Fibroblast of the aortic adventitia (primary cell): ENCODE data around the gene ISOC1. TPM values are rescaled to one million over a fixed set of nuclear protein-coding genes. Genes with fewer than 3 reads are reported as not detected.

Source experiments
- DNase-seq: peaks from one replicate; pipeline ENCODE4 v3.0.0-alpha.2; 2010; ENCODE audit warnings: low read depth
- H3K4me3 ChIP-seq: 2 replicates; pipeline ENCODE4 v1.5.1; 2011; ENCODE audit warnings: low read depth, mild to moderate bottlenecking, control low read depth, low read length, moderate library complexity
- CTCF ChIP-seq: IDR thresholded peaks from 2 replicates; pipeline ENCODE4 v1.5.1; 2011; ENCODE audit warnings: mild to moderate bottlenecking, low read length, control low read depth, inconsistent platforms; ENCODE audit not compliant: insufficient read depth
- total RNA-seq: library from RNA; depleted of rRNA; stranded (reverse); fragments of >200 nt; gene quantifications from 2 replicates; pipeline ENCODE4 v1.2.3, GENCODE V29; 2012; ENCODE audit warnings: low replicate concordance

ISOC1 gene
- total RNA-seq, 1 donor: 19.7 TPM

GRCh38 chr5:129120158-129120581 lies 25.6 kb downstream of the ISOC1 start:
- H3K4me3 ChIP-seq: no peak overlapping the region
- no peak for DNase-seq
- no peak for TF ChIP-seq CTCF

GRCh38 chr5:129122560-129122959 lies 28.0 kb downstream of the ISOC1 start:
- H3K4me3 ChIP-seq: no peak overlapping the region
- no peak for TF ChIP-seq CTCF
- DNase-seq: no peak

- no peak overlapping the region for H3K4me3 ChIP-seq
- no peak for DNase-seq
These were observed 30.1 kb downstream of the ISOC1 start for GRCh38 chr5:129124608-129125007.

GRCh38 chr5:129125819-129126218 lies 31.3 kb downstream of the ISOC1 start:
- TF ChIP-seq CTCF: no peak
- DNase-seq: no peak
- no peak overlapping the region for H3K4me3 ChIP-seq

More at GRCh38 chr5:129124608-129125007, 30.1 kb downstream of the ISOC1 start:
- no peak for TF ChIP-seq CTCF

GRCh38 chr5:129133553-129133952 lies 39.0 kb downstream of the ISOC1 start:
- H3K4me3 ChIP-seq: no peak overlapping the region
- no peak for TF ChIP-seq CTCF
- no peak for DNase-seq

- TF ChIP-seq CTCF: no peak
- DNase-seq: no peak
- H3K4me3 ChIP-seq: no peak overlapping the region
These were observed 41.1 kb downstream of the ISOC1 start for GRCh38 chr5:129135633-129136032.

- no peak overlapping the region for H3K4me3 ChIP-seq
- no peak for TF ChIP-seq CTCF
- no peak for DNase-seq
These were observed 43.1 kb downstream of the ISOC1 start for GRCh38 chr5:129137637-129138036.
